Upper lobe of right lung (tissue), 1 donor: ENCODE measurements around the gene JADE2. TPM values are rescaled to one million over a fixed set of nuclear protein-coding genes. Genes with fewer than 3 reads are reported as not detected.

ENCODE experiments used
- ATAC-seq: fragments of 200-7000 bp; cut with Tn5 transposase; one replicate; pipeline ENCODE4 v1.9.1; 2020; ENCODE audit warnings: mild to moderate bottlenecking, moderate library complexity
- DNase-seq: peaks from one replicate; pipeline ENCODE4 v3.0.0-alpha.2; 2020
- H3K27ac ChIP-seq: fragments of 200-600 bp; one replicate; pipeline ENCODE4 v1.8.0; 2022
- H3K27me3 ChIP-seq: fragments of 200-600 bp; one replicate; pipeline ENCODE4 v1.8.0; 2022; ENCODE audit warnings: mild to moderate bottlenecking
- H3K36me3 ChIP-seq: fragments of 200-600 bp; one replicate; pipeline ENCODE4 v1.8.0; 2022
- H3K4me1 ChIP-seq: fragments of 200-600 bp; one replicate; pipeline ENCODE4 v1.8.0; 2022
- H3K4me3 ChIP-seq: fragments of 200-600 bp; one replicate; pipeline ENCODE4 v1.8.0; 2022; ENCODE audit warnings: mild to moderate bottlenecking
- H3K9me3 ChIP-seq: fragments of 200-600 bp; one replicate; pipeline ENCODE4 v1.8.0; 2022
- CTCF ChIP-seq: fragments of 200-600 bp; IDR thresholded peaks from one replicate; pipeline ENCODE4 v1.8.0; 2022; ENCODE audit warnings: antibody characterized with exemption
- intact Hi-C: fragments of 100-400 bp; cut with DNase I; formaldehyde crosslinking; loops from one replicate; pipeline ENCODE4 v1.11.0; 2022
- total RNA-seq: library from RNA; stranded (reverse); fragmentation: NEBNext Ultra II Directional; extraction: Animal tissue kit (Norgen Biotek cat#: 25700); gene quantifications from one replicate; pipeline ENCODE4 v1.2.1, GENCODE V29; 2021
- donor health status: DM: no; HTN: yes; CAD: no; lungs with severe emphysema.

The JADE2 gene
- total RNA-seq, 1 donor from 2014 or later, result 86.7 TPM

GRCh38 chr5:134506054-134507039 lies 19.1 kb upstream of the JADE2 start:
- peak overlapping the region; percentile 19 for H3K4me3 ChIP-seq

GRCh38 chr5:134507452-134507851 lies 18.0 kb upstream of the JADE2 start:
- peaks cover 46% of the 10 kb centered on the region for H3K4me1 ChIP-seq
- intact Hi-C loops, result no loop called here

More at GRCh38 chr5:134506054-134507039, 19.1 kb upstream of the JADE2 start:
- H3K9me3 ChIP-seq, result no peaks in the 10 kb centered on the region
- intact Hi-C loops, result no loop called here
- ATAC-seq (peak; percentile 90), DNase-seq (peak; percentile 80)
- peak overlapping the region; percentile 24 for H3K27ac ChIP-seq
- H3K36me3 ChIP-seq, result no peaks in the 10 kb centered on the region
- H3K27me3 ChIP-seq, result no peaks in the 10 kb centered on the region
- peaks cover 35% of the 10 kb centered on the region for H3K4me1 ChIP-seq
- no peak for TF ChIP-seq CTCF

GRCh38 chr5:134508521-134509195 lies 16.8 kb upstream of the JADE2 start:
- Histone ChIP-seq H3K4me1 (peaks cover 37% of the 10 kb centered on the region), H3K36me3 (no peaks in the 10 kb centered on the region), H3K9me3 (no peaks in the 10 kb centered on the region), H3K27me3 (no peaks in the 10 kb centered on the region), H3K27ac (no peak overlapping the region), H3K4me3 (no peak overlapping the region)
- intact Hi-C loops, result no loop called here
- no peak for TF ChIP-seq CTCF
- ATAC-seq (no peak), DNase-seq (no peak)

More at GRCh38 chr5:134507452-134507851, 18.0 kb upstream of the JADE2 start:
- H3K36me3 ChIP-seq, result no peaks in the 10 kb centered on the region
- H3K27me3 ChIP-seq, result no peaks in the 10 kb centered on the region
- no peak for DNase-seq
- no peak overlapping the region for H3K27ac ChIP-seq
- ATAC-seq, result no peak
- TF ChIP-seq CTCF, result no peak
- H3K9me3 ChIP-seq, result no peaks in the 10 kb centered on the region
- H3K4me3 ChIP-seq, result no peak overlapping the region

- ATAC-seq (peak; percentile 3), DNase-seq (no peak)
- Histone ChIP-seq H3K27me3 (no peaks in the 10 kb centered on the region), H3K36me3 (no peaks in the 10 kb centered on the region), H3K4me3 (no peak overlapping the region), H3K27ac (no peak overlapping the region), H3K4me1 (peaks cover 29% of the 10 kb centered on the region), H3K9me3 (no peaks in the 10 kb centered on the region)
- intact Hi-C loops, result no loop called here
- TF ChIP-seq CTCF, result no peak
Observed at GRCh38 chr5:134509308-134510040, 16.0 kb upstream of the JADE2 start.

- Histone ChIP-seq H3K9me3 (no peaks in the 10 kb centered on the region), H3K4me3 (no peak overlapping the region), H3K36me3 (no peaks in the 10 kb centered on the region), H3K27ac (peak overlapping the region; percentile 74), H3K27me3 (no peaks in the 10 kb centered on the region), H3K4me1 (peaks cover 23% of the 10 kb centered on the region)
- TF ChIP-seq CTCF, result no peak
- ATAC-seq, result peak; percentile 33
- no peak for DNase-seq
- intact Hi-C loops, result no loop called here
Observed at GRCh38 chr5:134510970-134511795, 14.3 kb upstream of the JADE2 start.
